GM21447 (cell line): Measurements from ENCODE around the gene TMEM59L.

Experiments
- ATAC-seq: cut with Tn5 transposase; IDR thresholded peaks from one replicate; pipeline ENCODE4 v1.9.1; 2021; ENCODE audit not compliant: unreplicated experiment

The TMEM59L gene

DNA sequence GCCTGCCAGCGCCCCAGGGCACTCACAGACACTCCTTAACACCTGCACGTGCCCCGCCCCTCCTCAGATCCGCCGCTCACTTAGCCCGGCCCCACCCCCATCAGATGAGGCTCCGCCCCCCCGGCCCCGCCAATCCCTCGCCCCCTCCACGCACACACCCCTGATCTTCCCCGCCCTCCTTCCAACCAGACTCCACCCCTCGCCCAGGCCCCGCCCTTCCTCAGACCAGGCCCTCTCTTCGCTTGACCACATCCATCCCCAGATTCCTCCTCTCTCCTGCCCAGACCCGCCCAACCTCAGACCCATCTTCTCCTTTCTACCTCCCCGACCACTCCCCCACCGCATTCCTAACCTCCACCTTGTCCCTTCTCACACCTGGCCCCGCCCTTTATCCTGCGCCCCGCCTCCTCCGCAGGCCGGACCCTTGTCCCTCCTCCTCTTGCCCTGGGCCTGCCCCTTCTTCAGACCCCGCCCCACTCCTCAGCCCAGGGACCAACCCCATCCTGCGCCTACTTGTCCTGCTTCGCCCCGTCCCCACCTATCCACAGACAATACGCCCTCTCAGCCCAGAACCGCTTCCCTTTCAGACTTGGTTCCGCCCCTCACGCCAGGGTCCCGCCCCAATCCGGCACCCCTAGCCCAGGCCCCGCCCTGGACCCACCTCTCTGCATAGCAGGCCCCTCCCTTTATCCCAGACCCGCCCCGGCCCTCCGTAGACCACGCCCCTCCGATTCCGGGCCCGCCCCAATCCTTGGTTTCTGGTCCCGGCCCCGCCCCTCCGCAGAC is 23.7 kb downstream of the TMEM59L start:
- peak; percentile 85 for ATAC-seq

DNA sequence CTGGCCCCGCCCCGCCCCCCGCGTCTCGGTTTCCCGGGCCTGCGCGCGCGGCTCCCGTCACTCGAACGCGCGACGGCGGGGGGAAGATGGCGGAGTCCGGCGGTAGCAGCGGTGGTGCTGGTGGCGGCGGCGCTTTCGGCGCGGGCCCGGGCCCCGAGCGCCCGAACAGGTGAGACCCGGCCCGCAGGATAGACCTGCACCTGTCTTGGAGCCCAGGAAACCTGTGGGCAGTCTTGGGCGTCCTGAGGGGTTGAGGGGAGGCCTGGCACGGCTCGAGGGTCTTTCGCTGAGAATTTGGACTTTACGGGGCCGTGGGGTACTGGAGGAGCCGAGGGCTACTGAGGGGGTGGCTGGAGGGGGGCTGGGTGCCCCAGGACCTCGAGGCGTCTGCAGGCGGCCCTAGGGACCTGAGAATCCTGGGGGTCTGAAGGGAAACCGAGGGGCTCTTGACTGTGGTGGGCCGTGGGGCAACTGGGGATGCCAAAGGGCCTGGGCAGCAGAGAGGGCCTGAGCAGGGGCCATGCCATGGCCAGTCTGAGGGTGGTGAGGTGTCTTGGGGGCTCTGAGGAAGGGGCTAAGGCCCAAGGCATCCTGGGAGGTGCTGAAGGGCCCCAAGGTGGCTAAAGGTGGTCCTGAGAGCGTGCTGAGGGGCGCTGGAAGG is 24.4 kb downstream of the TMEM59L start, which contains the start of gene KLHL26:
Gene KLHL26, plus strand, starts transcription at position 60 of the 661 bp plus-strand sequence. Its CDS starts 27 bp downstream, at position 87.
- ATAC-seq = no peak

DNA sequence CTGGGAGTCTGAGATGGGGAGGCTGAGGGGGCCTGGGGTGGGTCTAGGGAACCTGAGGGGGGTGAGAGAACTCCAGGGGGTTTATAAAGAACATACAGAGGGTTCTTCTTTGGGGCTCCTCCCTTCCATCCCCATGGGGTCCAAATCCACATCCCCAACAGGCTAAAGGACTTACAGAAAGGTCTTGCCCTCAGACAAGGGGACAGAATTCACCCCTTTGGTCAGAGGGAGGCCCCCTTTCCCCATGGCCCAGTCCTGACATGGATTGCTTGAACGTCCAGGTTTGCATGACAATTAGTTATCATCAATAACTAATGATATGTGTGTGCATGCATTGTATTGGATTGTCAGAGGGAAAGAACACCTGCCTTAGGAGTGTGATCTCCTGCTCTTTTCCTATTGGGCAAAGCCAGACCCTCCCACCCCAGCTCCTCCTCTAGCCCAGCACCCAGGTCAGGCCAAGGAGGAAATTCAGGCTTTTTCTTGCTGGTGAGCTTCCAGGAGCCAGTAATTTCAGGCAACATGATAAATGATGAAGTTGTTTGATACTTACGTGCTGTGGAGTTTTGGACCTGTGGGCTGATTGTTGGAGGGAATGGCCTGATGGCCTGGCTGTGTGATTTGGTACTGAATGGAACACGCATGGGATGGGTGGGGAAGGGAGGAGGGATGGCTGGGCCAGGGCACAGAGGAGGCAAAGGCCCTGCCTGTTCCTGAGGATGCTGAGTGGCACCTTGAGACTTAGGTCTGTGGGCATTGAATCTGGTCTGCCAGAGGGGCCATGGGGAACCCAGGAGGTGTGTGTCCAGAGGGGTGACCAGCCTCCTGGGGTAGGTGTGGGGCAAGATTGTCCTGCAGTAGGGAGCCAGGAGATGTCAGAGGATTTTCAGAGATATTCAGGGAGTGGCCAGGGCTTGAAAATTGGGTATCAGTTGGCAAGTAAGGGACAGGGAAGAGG is 25.3 kb downstream of the TMEM59L start:
- ATAC-seq = no peak

DNA sequence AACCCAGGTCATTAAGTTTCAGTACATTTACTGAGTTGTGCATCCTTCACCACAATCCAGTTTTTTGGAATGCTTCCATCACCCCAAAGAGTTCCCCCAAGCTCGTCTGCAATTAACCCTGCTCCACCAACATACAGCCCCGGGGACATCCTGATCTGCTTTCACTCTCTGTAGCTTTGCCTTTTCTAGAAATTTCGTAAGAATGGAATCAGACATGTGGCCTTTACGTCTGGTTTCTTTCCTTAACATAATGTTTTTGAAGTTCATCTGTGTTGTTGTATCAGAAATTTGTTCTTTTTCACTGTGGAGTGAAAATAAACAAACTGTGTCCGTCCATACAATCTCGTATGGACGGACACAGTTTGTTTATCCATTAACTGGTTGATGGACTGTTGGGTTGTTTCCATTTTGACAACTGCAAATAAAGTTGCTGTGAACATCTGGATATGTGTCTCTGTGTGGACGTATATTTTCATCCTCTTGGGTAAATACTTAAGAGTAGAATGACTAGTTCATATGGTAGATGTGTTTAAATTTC is 27.1 kb downstream of the TMEM59L start:
- no peak for ATAC-seq

DNA sequence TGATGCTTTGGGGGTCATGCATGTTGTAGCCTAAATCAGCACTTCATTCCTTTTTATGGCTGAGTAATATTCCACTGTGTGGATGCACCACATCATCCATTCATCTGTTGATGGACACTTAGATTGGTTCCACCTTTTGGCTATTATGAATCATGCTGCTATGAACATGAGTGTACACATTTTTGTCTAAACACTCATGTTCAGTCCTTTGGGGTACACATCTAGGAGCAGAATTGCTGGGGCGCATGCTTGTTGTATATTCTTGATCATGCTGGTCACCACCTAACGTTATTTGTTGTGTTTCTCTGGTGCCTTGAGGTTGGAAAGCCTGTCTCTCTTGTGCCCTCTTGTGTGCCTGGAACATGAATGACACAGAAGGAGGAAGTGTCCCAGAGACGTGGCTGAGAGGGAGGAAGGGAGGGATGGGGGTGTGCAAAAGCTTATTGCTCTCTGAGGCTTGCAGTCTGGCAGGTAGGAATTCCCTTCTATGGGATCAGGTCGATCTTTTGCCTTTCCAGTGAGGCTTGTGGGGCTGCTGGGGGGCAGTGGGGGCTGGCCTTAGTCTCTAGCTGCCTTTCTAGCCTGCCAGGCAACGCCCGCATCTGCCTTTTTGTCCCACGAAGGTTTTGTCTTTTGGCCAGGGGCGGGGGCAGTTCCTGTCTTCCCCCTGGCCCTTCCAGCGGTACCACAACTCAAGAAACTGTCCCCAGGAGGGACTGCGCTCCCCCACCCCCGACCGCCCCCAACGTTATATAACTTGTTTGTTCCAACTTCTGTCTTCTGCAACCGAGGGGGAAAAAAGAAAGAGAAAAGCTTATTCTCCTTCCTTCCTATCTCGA is 31.7 kb downstream of the TMEM59L start:
- no peak for ATAC-seq

DNA sequence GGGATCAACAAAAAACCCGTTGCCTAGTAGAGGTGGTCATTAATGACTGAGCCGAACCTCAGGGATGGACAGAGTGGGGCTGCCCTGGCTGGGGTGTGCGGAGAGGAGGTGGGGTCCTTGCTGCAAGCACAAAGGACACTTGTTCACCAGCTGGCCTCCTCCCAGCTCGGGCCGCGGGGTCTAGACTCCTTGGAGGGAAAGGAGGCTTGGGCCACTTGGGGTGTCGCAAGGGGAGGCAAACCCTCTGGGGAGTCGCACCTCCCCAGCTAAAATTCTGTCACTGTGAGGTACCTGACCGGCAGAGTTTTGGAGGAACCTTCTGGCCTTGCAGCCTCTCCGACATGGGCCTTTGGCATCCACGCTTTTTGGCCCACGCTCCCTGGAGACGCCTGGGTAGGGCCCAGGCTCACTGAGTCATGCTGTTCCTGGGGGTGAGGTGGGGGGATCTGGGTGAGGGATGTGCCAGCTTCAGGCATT is 32.4 kb downstream of the TMEM59L start:
- ATAC-seq = no peak

DNA sequence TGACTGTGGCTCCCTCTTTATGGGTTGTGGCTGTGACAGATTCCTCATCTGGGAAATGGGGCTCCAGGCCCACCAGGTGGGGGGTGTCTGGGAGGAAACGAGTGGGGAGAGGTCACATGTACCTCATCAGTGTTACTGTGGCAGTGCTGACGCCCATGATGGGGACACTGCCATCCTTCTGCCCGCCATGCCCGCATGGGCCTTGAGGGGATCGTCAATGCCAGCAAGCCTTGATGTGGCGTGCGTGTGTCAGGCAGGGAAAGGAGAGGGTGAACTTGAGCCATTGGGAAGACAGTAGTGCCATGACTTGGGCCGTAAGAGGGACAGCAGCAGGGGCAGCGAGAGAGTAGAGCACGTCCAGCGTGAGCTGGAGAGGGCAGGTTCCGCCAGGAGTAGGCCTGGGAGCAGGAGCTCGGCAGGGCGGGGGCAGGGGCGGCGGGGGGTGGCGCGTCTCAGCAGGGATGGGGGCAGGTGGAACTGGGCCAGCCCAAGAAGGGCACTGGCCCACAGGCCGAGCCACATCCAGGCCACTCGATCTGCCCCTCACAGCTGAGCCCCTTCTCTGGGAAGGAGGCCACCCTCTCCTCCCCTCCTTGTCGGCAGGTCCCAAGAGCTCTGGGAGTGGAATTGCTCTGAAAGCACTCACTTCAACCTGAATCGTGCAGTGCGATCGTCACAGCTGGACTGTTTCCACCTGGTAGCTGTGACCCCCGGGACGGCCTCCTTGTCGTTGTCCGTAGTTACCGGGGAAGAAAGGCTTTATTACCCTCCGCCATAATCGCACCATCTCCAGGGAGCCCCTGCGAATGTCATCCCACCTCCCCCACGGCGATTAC is 34.1 kb downstream of the TMEM59L start:
- no peak for ATAC-seq

DNA sequence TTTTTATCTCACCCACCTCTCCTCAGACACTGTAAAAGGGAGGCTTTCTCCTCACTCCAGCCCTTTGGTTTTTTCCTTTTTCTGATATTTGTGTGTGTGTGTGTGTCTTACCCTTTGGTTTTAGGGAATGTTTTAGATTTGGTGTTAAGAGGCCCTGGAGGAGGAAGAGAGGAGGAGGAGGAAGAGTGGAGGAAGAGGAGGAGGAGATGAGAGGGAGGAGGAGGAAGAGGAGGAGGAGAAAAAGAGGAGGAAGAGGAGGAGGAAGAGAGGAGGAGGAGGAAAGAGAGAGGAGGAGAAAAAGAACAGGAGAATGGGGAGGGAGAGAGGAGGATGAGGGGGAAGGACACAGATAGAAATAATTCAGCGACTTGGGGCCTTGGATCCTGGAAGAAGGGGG is 34.7 kb downstream of the TMEM59L start:
- no peak for ATAC-seq

DNA sequence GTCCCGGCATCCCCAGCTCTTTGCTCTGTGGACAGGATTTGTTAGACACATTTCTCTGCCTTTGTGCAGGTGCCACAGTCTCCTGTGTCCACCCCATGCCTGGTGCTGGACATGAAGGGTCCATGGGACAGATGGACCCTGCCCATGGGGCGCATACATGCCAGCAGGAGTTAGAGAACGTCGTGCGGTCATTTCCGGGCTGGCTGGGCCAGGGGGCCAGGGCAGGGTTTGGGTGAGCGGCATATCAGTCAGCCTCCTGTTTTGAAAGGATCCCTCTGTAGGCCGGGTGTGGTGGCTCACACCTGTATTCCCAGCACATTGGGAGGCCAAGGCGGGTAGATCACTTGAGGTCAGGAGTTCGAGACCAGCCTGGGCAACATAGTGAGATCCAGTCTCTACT is 35.1 kb downstream of the TMEM59L start:
- ATAC-seq = no peak

DNA sequence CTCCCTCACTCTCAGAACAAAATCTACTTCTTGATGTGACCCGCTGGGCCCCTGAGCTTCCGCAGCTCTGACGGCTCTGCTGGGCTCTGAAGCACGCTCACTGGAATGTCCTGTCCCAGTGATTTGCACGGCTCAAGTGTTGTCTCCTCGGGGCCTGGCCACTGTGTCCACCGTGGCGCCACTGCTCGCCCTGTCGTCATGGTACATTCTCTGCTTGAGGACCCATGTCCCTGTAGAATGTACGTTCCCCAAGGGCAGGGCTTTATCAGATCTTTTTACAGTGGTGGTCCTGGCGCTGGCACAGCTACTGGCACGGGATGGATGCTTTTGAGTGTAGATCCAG is 36.3 kb downstream of the TMEM59L start:
- no peak for ATAC-seq

DNA sequence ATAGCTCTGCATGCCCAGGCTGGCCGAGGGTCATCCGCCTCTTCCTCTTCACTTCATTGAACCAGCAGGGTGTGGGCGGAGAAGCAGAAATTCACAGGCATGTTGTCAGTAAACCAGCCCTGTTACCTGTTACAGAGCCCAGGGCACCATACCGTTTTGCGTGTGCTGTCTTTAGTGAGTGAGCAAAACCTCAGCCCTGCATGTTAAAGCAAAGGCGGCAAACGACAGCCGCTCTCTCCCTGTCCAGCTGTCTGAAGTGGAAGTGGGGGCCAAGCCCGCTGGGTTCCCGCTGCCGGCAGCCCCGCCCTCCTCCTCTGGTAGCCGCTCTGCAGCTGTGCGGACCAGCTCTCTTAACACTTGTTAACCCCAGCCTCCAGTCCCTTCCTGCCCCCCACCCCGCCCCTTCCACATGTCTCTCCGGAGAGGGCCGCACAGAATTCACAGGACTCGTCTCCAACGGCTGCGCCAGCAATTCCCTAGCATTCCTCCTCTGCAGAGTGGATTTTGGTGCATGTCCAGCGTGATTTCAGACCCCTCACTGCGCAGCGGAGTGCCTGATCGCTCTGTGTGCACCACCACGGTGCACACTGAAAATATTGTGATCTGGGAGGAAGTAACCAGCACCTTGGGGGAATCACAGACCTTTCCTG is 36.8 kb downstream of the TMEM59L start:
- no peak for ATAC-seq

DNA sequence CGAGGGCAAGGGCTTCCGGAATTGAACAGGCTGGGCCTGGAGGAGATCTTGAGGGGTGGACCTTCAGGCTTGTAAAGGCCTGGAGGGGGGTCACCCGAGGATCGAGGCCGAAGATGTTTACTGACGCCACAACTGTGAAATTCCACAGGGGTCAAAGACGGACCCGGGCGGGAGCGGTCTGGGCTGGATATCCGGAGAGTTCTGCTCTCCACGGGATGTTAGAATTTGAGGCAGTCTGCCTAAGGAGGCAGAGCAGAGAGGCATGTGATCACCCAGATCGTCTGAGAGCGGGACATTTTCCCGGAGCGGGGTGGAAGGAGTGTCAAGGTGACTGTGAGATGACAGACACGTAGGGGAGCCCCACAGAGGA is 37.3 kb downstream of the TMEM59L start:
- no peak for ATAC-seq

DNA sequence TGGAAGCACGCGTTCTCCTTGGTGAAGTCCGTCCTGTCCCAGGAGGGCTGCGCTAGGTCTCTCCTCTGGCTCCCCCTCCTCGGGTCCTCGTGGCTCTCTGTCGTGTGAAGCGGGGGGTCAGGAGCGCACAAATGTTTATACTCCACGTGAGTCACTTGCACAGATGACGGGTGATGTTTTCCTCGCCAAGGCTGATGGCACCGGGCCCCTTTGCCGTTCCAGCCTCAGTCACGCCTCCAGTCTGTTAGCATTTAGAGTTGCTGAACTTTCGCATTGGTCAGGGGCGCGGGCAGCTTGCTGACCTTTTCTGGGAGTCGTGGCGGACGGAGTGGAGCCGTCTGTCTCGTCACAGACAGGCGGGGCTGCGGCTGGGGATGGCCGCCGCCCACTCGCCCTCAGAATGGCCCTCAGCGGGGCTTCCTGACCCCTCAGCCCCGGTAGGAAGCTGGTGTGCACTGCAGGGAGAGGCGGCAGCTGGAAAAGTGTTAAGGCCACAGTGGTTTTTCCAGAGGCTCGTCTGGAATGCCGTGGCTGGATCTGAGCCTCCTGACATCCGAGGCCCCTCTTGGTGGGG is 37.9 kb downstream of the TMEM59L start:
- no peak for ATAC-seq

DNA sequence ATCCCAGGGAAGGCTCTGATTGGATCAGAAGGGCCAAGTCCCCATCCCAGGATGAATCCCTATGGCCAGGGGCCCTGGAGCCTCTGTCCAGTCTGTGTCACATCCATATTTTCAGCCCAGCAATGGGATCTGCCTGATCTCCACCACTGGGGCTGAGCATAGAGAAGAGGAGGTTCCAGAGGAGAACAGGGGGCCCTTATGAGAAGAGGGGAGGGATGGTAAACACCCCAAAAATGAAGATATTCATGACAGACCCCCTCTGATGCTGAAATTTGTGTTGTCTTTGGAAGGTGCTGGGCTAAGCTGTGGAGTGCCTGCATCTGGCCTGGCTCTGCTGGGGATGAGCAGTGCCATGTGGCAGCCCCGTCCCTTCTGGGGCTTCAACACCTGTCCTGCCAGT is 38.6 kb downstream of the TMEM59L start:
- no peak for ATAC-seq

DNA sequence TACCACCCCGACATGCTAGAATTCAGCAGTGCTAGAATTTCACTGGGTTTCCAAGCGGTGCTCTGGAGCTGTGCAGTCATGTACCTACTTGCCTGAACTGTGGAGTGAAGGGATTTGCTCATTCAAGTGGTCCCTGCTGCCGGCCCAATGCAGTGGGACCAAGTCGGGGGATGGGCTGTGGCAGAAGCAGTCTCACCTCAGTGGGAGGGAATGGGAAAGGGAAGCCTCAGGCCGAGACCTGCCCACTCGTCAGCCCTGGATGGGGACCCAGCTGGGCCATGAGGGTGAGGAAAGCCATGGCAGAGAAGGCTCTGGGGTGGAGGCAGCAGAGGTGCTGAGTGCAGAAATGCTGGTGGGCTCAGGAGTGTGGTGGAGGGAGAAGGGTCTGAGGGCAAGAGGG is 39.1 kb downstream of the TMEM59L start:
- no peak for ATAC-seq

DNA sequence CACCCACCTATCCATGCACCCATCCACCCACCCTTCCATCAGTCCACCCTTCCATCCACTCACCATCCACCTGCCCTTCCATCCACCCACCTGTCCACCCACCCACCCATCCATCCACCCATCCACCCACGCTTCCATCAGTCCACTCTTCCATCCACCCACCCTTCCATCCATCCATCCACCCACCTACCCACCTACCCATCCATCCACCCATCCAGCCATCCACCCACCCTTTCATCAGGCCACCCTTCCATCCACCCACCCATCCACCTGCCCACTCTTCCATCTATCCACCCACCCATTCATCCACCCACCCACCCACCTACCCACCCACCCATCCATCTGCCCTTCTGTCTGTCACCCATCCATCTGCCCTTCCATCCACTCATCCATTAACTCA is 41.2 kb downstream of the TMEM59L start:
- ATAC-seq = no peak

DNA sequence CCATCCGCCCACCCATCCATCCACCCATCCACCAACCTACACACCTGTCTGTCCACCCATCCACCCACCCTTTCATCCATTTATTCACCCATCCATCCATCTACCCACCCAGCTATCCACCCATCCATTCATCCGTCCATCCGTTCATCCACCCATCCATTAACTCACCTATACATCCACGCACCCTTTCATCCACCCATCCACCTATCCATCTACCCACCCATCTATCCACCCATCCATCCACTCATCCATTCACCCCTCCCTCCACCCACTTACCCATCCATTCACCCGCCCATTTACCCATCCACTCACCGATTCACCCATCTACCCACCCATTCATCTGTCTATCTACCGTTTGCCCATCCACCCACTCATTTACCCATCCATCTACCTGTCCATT is 41.8 kb downstream of the TMEM59L start:
- ATAC-seq = no peak

DNA sequence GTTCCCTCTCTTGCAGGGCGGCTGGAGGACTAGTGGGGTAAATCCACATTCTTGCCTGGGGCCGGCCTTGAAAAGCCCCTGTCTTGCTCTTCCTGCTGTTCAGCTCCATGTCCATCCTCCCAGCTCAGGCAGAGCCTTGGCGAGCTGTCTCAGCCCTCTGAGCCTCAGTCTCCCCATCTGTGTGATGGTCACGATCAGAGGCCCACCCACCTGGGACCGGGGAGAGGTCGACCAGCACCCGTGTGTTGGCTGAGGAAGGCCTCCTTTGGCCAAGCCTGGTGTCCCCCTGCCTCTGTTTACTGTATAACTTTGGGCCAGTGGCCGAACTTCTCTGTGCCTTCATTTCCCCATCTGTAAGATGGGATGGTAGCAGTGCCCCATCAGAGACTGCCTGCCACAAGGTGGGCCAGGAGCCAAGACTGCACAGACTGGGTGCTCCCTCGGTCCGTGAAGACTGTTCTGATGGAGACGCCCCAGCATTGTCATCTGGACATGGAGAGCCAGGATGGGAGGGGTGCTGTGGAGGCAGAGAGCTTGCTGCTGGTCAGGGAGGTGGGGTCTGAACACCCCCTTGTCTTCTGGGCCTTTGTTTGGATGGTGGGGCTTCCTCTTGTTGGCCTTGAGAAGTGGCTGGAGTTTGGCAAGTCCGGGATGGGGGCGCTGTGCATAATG is 42.6 kb downstream of the TMEM59L start:
- no peak for ATAC-seq
